ENCODE measurements around the gene PRSS50.

PRSS50 gene

GRCh38 chr3:46725621-46726314 is 8.1 kb upstream of the PRSS50 start:
- peak; percentile 79 for DNase-seq (ENCODE audit: low read depth)

- DNase-seq (ENCODE audit: low read depth), result no peak
These were observed 6.8 kb upstream of the PRSS50 start for GRCh38 chr3:46724424-46724823.

DNA sequence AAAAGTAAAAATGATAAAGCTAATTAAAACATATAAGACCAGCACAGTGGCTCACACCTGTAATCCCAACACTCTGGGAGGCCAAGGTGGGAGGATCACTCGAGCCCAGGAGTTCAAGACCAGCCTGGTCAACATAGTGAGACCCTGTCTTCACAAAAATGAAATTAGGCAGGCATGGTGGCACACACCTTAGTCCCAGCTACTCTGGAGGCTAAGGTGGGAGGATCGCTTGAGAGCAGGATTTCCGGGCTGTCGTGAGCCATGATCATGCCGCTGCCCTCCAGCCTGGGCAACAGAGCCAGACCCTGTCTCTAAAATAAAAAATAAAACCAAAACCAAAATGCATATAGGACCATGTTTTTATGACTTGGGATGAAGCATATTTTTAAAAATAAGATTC is 4.8 kb upstream of the PRSS50 start:
- no peak for DNase-seq (ENCODE audit: low read depth)

DNA sequence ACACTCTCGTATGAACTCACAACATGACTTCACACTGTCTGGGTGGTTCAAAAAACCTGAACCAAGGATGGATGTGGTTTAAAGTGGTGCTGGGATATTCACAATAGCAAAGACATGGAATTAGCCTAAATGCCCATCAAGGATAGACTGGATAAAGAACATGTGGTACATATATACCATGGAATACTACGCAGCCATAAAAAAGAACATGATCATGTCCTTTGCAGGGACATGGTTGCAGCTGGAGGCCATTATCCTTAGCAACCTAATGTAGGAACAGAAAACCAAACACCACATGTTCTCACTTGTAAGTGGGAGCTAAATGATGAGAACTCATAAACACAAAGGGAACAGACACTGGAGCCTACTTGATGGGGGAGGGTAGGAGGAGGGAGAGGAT is 3.3 kb upstream of the PRSS50 start:
- no peak for DNase-seq (ENCODE audit: low read depth)

- DNase-seq (ENCODE audit: low read depth), result no peak
These were observed 2.1 kb upstream of the PRSS50 start for GRCh38 chr3:46719735-46720271.

DNA sequence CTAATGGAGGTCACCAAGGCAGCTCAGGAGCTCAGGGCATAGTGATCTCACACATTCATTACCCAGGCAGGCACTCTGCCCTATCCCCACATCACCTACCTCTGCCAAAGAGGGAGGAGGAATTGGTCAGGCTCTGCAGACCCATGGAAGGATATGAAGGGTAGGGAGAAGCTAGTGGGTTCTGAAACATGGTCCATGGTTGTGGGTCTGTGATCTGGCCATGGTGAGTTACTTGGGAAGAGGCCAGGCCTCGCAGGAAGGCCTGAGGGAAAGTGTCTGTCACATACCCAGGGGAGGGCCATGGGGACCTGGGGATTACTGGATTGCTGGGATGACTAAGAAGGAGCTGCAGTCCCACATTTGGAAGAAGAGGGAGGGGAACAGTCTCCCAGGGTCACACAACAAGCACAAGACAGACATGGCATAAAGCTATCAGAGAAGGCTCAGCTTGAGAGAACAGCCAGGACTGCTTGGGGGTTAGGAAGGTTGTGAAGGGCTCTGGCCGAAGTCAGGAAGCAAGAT is 1.4 kb upstream of the PRSS50 start:
- DNase-seq (ENCODE audit: low read depth), result no peak

DNA sequence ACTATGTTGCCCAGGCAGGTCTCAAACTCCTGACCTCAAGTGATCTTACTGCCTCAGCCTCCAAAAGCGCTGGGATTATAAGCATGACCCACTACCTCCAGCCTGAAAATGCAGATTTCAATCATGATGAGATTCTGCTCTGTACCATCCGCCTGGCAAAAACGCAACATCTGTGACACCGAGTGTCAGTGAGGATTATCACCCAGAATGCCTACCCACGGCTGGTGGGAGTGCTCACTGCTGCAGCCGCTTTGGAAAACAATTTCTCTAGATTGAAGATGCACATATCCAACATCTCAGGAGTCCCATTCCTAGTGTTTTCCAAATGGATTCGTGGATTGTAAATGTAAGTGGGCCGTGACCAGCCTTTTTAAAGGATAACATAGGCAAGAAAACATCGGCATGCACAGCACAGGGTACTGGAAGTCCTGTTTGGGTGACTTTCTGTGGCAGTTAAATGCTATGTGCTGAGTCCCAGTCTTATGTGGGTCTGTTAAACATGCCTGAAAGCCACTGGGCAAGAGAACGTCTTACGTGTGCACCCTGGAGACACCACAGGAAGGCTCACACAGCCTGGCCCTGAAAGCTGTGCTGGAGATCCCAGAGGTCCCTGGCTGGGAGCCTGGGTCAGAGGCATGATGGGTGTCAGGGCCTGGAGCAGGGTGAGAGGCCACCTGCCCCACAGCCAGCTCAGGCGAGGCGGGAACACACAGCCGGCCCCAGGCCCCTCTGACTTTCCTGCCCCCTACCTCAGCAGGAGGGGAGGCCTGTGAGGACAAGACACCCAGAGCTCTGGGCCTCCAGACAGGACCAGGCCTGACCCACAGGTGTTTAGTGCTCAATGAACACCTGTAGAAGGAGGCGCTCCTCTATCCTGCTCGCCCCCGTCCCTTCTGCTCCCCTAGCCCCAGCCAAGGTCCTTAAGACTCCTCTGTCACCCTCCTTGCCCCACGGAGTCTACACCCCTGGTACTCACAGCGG is 918 bp downstream of the PRSS50 start:
- DNase-seq (ENCODE audit: low read depth), result no peak

- DNase-seq (ENCODE audit: low read depth), result no peak
These were observed 2.0 kb downstream of the PRSS50 start for GRCh38 chr3:46715507-46716175.

- DNase-seq (ENCODE audit: low read depth), result no peak
These were observed 2.8 kb downstream of the PRSS50 start for GRCh38 chr3:46714728-46715506.

DNA sequence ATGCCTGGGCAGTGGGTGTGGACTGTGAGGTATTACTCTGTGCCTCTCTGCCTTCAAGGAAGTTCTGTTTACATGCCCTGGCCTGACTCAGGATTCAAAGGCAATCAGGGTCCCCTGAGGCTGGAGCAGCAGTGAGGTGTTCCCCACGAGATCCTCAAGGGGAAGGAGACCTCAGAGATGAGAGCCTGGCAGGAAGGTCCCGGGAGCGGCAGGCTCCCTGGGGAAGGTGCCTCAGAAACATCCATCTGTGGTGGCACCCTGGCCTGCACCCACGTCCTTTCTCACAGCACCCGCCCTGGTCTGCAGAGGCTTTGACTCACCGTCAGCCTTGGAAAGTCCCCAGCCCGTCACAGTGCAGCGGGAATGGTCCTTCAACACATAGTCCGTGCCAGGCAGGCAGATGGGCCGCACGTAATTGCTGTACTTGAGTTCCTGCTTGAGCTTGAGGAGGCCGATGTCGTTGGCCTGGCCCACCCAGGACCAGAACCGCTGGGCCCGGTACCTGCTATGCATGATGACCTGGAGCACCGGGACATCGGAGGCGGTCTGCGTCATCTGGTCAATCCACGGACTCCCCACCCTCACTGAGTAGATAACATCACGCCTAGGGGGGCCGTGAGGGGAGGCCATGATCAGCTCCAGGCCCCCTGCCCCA is 3.6 kb downstream of the PRSS50 start:
- no peak for DNase-seq (ENCODE audit: low read depth)

- DNase-seq (ENCODE audit: low read depth), result no peak
These were observed 4.4 kb downstream of the PRSS50 start for GRCh38 chr3:46713050-46713897.

GRCh38 chr3:46712191-46713049 is 5.2 kb downstream of the PRSS50 start:
- DNase-seq (ENCODE audit: low read depth), result no peak

- DNase-seq (ENCODE audit: low read depth), result no peak
These were observed 5.9 kb downstream of the PRSS50 start for GRCh38 chr3:46711760-46712159.

DNA sequence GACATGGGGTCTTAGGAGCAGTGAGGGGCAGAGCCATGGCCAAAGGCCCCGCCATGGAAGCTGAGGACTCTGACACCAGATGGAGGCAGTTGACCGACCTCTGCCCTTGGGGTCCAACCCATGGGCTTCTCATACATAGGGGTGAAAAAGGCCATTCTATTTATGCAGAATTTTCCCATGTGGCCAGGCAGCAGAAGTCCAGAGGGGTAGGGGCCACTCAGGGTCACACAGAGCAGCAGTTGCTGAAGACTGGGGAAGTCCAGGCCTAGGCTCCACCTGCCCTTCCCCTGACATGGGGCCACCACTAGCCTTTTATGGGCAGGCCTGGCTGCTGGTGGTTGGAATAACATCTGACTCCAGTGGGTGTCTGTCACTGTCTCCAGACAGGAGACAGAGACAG is 6.4 kb downstream of the PRSS50 start:
- DNase-seq (ENCODE audit: low read depth), result no peak

- DNase-seq (ENCODE audit: low read depth), result no peak
These were observed 6.9 kb downstream of the PRSS50 start for GRCh38 chr3:46710671-46711295.

DNA sequence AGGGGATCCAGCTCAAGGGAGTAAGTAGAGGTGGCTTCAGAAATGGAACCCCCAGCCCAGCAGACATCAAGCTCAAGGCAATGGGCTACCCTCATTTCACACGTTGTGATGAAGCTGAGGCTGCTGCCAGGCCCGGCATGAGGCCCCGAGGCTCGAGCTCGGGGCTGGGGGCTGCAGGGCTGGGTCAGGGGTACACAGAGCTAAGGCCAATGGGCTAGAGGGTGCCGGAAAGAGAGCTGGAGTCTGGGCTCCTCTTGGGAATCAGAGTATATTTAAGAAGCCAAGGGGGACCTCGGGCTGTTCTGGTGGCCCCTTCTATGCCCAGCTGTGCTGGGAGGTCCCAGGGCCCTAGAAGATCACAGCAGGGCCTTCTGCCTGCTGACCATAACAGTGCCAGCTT is 7.4 kb downstream of the PRSS50 start:
- no peak for DNase-seq (ENCODE audit: low read depth)

DNA sequence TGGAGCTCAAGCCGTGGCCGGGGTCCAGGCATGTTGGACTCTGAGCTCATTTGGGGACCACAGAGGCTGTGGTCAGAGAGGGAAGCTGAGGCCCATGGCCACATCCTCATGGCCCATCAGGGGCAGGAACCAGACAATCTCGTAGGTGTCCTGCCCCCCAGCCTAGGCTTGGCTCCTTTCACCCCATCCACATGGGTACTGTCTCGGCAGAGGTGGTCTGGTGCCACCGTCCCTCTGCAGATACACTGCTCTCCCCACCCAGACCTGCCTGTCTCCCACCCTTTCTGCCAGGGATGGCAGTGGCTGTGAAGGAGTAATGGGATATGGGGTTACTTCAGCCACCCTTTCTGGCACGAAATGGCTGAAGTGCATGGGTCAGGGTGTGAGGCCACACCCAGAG is 7.9 kb downstream of the PRSS50 start:
- DNase-seq (ENCODE audit: low read depth), result no peak

GRCh38 chr3:46709157-46709654 is 8.5 kb downstream of the PRSS50 start:
- DNase-seq (ENCODE audit: low read depth), result no peak

All from amniotic epithelial cell (primary cell).